NCI-H2029 (cell line): ENCODE data around the gene MYO15B.
A peak's percentile ranks its signal among the peaks of the same experiment; 100 is the strongest.

Experiments used
- DNase-seq: peaks from one replicate; lab custom pipeline; 2025; lab: John Stamatoyannopoulos, UW

MYO15B gene

GRCh38 chr17:75587675-75588595 is at the start of gene MYO15B:
Gene MYO15B (plus strand): TSS chr17:75587800. CDS start chr17:75588058, 258 bp downstream.
- no peak for DNase-seq

- no peak for DNase-seq
Measured at GRCh38 chr17:75539967-75540729, 47.5 kb upstream of the MYO15B start.

- DNase-seq = no peak
Measured at GRCh38 chr17:75540923-75541503, 46.6 kb upstream of the MYO15B start.

GRCh38 chr17:75542229-75542628 is 45.4 kb upstream of the MYO15B start:
- DNase-seq = no peak

- no peak for DNase-seq
Measured at GRCh38 chr17:75542728-75543336, 44.8 kb upstream of the MYO15B start.

- DNase-seq = no peak
Measured at GRCh38 chr17:75544250-75544649, 43.4 kb upstream of the MYO15B start.

GRCh38 chr17:75546181-75546580 is 41.4 kb upstream of the MYO15B start:
- no peak for DNase-seq

GRCh38 chr17:75547091-75547490 is 40.5 kb upstream of the MYO15B start:
- no peak for DNase-seq

GRCh38 chr17:75548813-75549212 is 38.8 kb upstream of the MYO15B start:
- no peak for DNase-seq

- peak; percentile 88 for DNase-seq
Measured at GRCh38 chr17:75549246-75550138, 38.1 kb upstream of the MYO15B start.

GRCh38 chr17:75550139-75550465 is 37.5 kb upstream of the MYO15B start:
- DNase-seq = peak; percentile 47

GRCh38 chr17:75551266-75551665 is 36.3 kb upstream of the MYO15B start:
- no peak for DNase-seq

- DNase-seq = no peak
Measured at GRCh38 chr17:75552425-75553294, 34.9 kb upstream of the MYO15B start.

GRCh38 chr17:75553295-75554110 is 34.1 kb upstream of the MYO15B start:
- no peak for DNase-seq

GRCh38 chr17:75555679-75556153 is 31.9 kb upstream of the MYO15B start:
- DNase-seq = no peak

- DNase-seq = no peak
Measured at GRCh38 chr17:75557075-75557851, 30.3 kb upstream of the MYO15B start.

- DNase-seq = no peak
Measured at GRCh38 chr17:75557852-75558665, 29.5 kb upstream of the MYO15B start.
